Measurements from ENCODE around the gene P2RY11.

- TF ChIP-seq CTCF (IDR thresholded peaks at IDR 0.05; ENCODE audit: insufficient read depth, low read length, poor library complexity, severe bottlenecking) = no peak
- TF ChIP-seq EZH2phosphoT487 (conservative IDR thresholded peaks at IDR 0.05; ENCODE audit: low read length) = no peak
Observed at GRCh38 chr19:10146142-10146541, 34.6 kb downstream of the P2RY11 start.
